OCI-LY1 (cell line): ENCODE data around the gene FOXL3.
"Not testable (repeated sequence)": the region's sequence is repeated elsewhere in the genome, so short reads cannot be mapped to it uniquely, and the experiment has no call there.

Source experiments
- H2AFZ ChIP-seq: fragments of 200-600 bp; sonication (generic), shearing (Covaris generic); 2 replicates; pipeline ENCODE4 v1.6.0; 2014; ENCODE audit warnings: antibody characterized with exemption, mild to moderate bottlenecking, low read length
- H3F3A ChIP-seq: fragments of 200-600 bp; sonication (generic), shearing (Covaris generic); 2 replicates; pipeline ENCODE4 v1.6.0; 2014; ENCODE audit warnings: mild to moderate bottlenecking, antibody characterized with exemption, low read length, moderate library complexity; ENCODE audit not compliant: insufficient read depth
- H3K27ac ChIP-seq: fragments of 200-600 bp; sonication (generic); 2 replicates; pipeline ENCODE4 v1.5.1; 2014; ENCODE audit warnings: low read length, mixed run types, mild to moderate bottlenecking, low read depth; ENCODE audit not compliant: poor library complexity, severe bottlenecking
- H3K27me3 ChIP-seq: fragments of 200-600 bp; sonication (generic); 2 replicates; pipeline ENCODE4 v1.6.0; 2014; ENCODE audit warnings: antibody characterized with exemption, mild to moderate bottlenecking, low read length, moderate library complexity; ENCODE audit not compliant: insufficient read depth
- H3K36me3 ChIP-seq: fragments of 200-600 bp; sonication (generic); 2 replicates; pipeline ENCODE4 v1.6.1; 2014; ENCODE audit warnings: mild to moderate bottlenecking, antibody characterized with exemption, low read length, moderate library complexity, mixed read lengths; ENCODE audit not compliant: insufficient read depth
- H3K4me1 ChIP-seq: fragments of 200-600 bp; sonication (generic); 2 replicates; pipeline ENCODE4 v1.5.1; 2014; ENCODE audit warnings: mild to moderate bottlenecking, low read length, moderate library complexity; ENCODE audit not compliant: insufficient read depth, severe bottlenecking
- H3K4me2 ChIP-seq: fragments of 200-600 bp; sonication (generic), shearing (Covaris generic); 2 replicates; pipeline ENCODE4 v1.6.1; 2014; ENCODE audit warnings: low read length
- H3K4me3 ChIP-seq: fragments of 200-600 bp; sonication (generic); 2 replicates; pipeline ENCODE4 v1.5.1; 2014; ENCODE audit warnings: low read length, low read depth, mild to moderate bottlenecking, mixed read lengths; ENCODE audit not compliant: poor library complexity, severe bottlenecking
- H3K79me2 ChIP-seq: fragments of 200-600 bp; shearing (Covaris generic); 2 replicates; pipeline ENCODE4 v1.6.1; 2016; ENCODE audit warnings: mixed run types, low read length, mixed read lengths; ENCODE audit not compliant: insufficient read depth
- H3K9ac ChIP-seq: fragments of 200-600 bp; sonication (generic), shearing (Covaris generic); 2 replicates; pipeline ENCODE4 v1.6.1; 2014; ENCODE audit warnings: mild to moderate bottlenecking, low read length, mixed read lengths
- H3K9me2 ChIP-seq: fragments of 200-600 bp; sonication (generic), shearing (Covaris generic); 2 replicates; pipeline ENCODE4 v1.6.1; 2014; ENCODE audit warnings: low read depth, mild to moderate bottlenecking, low read length, mixed read lengths
- H3K9me3 ChIP-seq: fragments of 200-600 bp; shearing (Covaris generic); 2 replicates; pipeline ENCODE4 v1.6.1; 2014; ENCODE audit warnings: low read length, mixed read lengths
- H4K20me1 ChIP-seq: fragments of 200-600 bp; sonication (generic), shearing (Covaris generic); 2 replicates; pipeline ENCODE4 v1.6.0; 2016; ENCODE audit warnings: mild to moderate bottlenecking, low read length; ENCODE audit not compliant: insufficient read depth
- CTCF ChIP-seq: fragments of 200-600 bp; sonication (generic), shearing (Covaris generic); IDR thresholded peaks from 2 replicates; pipeline ENCODE4 v1.5.1; 2017; ENCODE audit warnings: mild to moderate bottlenecking, antibody characterized with exemption, low read length, moderate library complexity, mixed read lengths
- EZH2 ChIP-seq: fragments of 200-600 bp; sonication (generic), shearing (Covaris generic); IDR thresholded peaks from 2 replicates; pipeline ENCODE4 v1.8.0; 2017; ENCODE audit warnings: borderline replicate concordance, mixed run types, mild to moderate bottlenecking, antibody characterized with exemption, low read length, moderate library complexity, mixed read lengths

The FOXL3 gene

DNA sequence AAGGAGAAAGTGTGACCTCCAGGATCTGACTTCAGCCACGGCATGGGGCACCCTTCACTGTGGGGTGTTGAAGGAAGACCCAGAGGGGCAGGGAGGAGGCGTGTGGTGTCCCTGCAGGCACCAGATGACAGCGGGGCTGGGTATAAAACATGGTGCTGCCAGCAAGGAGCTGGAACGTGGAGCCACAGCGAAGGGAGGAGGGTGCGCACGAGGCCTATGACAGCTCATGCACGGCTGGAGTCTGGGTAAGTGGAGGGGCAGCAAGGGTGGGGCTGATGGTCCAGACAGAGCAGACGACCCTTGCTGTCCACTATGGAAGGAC is 27.8 kb upstream of the FOXL3 start:
- peaks cover 3% of the 10 kb centered on the region; the same call in 1 of the 2 replicates for H3K9me3 ChIP-seq
- no peak for TF ChIP-seq EZH2
- TF ChIP-seq CTCF = no peak
- no peaks in the 10 kb centered on the region for H3K79me2 ChIP-seq
- no peak overlapping the region for H3K4me2 ChIP-seq
- H3K27me3 ChIP-seq = no peaks in the 10 kb centered on the region
- H3K27ac ChIP-seq = no peak overlapping the region
- H4K20me1 ChIP-seq = no peaks in the 10 kb centered on the region
- H3K36me3 ChIP-seq = no peaks in the 10 kb centered on the region
- H3K9ac ChIP-seq = no peak overlapping the region
- H3F3A ChIP-seq = peaks cover 13% of the 10 kb centered on the region; the same call in 1 of the 2 replicates
- H3K4me3 ChIP-seq = no peak overlapping the region
- no peaks in the 10 kb centered on the region for H3K9me2 ChIP-seq
- no peaks in the 10 kb centered on the region for H3K4me1 ChIP-seq
- no peak overlapping the region for H2AFZ ChIP-seq

DNA sequence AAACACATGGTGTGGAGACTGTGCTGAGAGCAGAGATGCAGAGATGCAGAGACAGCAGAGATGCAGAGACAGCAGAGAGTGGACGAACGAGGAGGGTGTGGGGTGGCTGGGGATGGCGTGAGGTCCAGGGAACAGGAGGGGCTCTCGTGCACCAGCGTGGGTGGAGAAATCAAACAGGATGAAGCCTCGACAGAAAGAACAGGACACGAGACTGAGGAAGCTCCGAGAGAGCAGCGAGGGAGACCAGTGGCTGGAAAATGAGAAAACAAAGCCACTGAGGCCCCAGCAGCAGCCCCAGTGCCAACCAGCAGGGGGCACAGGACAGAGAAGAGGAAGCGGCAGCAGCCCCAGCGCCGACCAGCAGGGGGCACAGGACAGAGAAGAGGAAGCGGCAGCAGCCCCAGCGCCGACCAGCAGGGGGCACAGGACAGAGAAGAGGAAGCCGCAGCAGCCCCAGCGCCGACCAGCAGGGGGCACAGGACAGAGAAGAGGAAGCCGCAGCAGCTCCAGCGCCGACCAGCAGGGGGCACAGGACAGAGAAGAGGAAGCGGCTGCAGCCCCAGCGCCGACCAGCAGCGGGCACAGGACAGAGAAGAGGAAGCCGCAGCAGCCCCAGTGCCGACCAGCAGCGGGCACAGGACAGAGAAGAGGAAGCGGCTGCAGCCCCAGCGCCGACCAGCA is 27.2 kb upstream of the FOXL3 start:
- H3K4me2 ChIP-seq, H3K9me3 ChIP-seq, H3K4me3 ChIP-seq, H4K20me1 ChIP-seq, H3K9ac ChIP-seq, H3K4me1 ChIP-seq, H3K36me3 ChIP-seq, H3K27me3 ChIP-seq, H2AFZ ChIP-seq, H3K9me2 ChIP-seq, H3K79me2 ChIP-seq, H3K27ac ChIP-seq: not testable (repeated sequence)
- peak; percentile 26; the same call in 1 of the 2 replicates for TF ChIP-seq CTCF
- H3F3A ChIP-seq = peaks cover 13% of the 10 kb centered on the region; the same call in 1 of the 2 replicates

GRCh38 chr7:263483-264351 is 26.3 kb upstream of the FOXL3 start:
- not testable (repeated sequence) for H3K79me2 ChIP-seq, H2AFZ ChIP-seq, H3K27me3 ChIP-seq, H3K27ac ChIP-seq, H3K4me2 ChIP-seq, H3K9me3 ChIP-seq, H3K9me2 ChIP-seq, H3K9ac ChIP-seq, H3K4me1 ChIP-seq, H4K20me1 ChIP-seq, H3K36me3 ChIP-seq, H3K4me3 ChIP-seq
- peak; percentile 53 for TF ChIP-seq CTCF
- H3F3A ChIP-seq = peaks cover 13% of the 10 kb centered on the region; the same call in 1 of the 2 replicates
